A549 (cell line): ENCODE measurements around the gene SPEN. TPM values are rescaled to one million over a fixed set of nuclear protein-coding genes. Genes with fewer than 3 reads are reported as not detected.
"Not testable (repeated sequence)": the region's sequence is repeated elsewhere in the genome, so short reads cannot be mapped to it uniquely, and the experiment has no call there.

Experiments
- ATAC-seq, 2 experiments: fragments of 200-7000 bp in 1 of 2; fragments of >200 bp in 1 of 2; cut with Nextera tagmentation in 1 of 2; cut with Tn5 transposase in 1 of 2; 3 replicates each; pipeline versions ENCODE4 v1.8.0 to v1.9.1; 2018 to 2020; ENCODE audit warnings: mild to moderate bottlenecking in 1 of 2, moderate library complexity in 1 of 2
- CTCF ChIA-PET: fragments of 300-600 bp; sonication (Branson Sonifier 250); formaldehyde crosslinking; extraction: SDS; loops from one replicate; lab custom pipeline; 2021; ENCODE audit warnings: antibody characterized with exemption, inconsistent platforms; lab: Yijun Ruan, JAX
- POLR2A ChIA-PET: fragments of 350-600 bp; formaldehyde crosslinking; extraction: SDS; loops from one replicate; lab custom pipeline; 2021; ENCODE audit warnings: antibody characterized with exemption, inconsistent platforms; lab: Yijun Ruan, JAX
- DNase-seq, 2 experiments: peaks; one replicate each; pipeline versions ENCODE4 v3.0.0 to v3.0.0-alpha.2; 2011 to 2016; ENCODE audit warnings: low read depth in 1 of 2, low spot score in 1 of 2
- FAIRE-seq: peaks from 2 replicates; lab custom pipeline; 2011; peaks lifted over from hg19 to GRCh38; lab: Jason Lieb, UNC
- H3K27ac ChIP-seq, 2 experiments: fragments of >200 bp; sonication (Bioruptor Twin); formaldehyde crosslinking; 3 replicates each; pipeline ENCODE4 v1.5.1; 2016 to 2017
- H3K4me1 ChIP-seq: fragments of >200 bp; sonication (Bioruptor Twin); formaldehyde crosslinking; 3 replicates; pipeline ENCODE4 v1.6.1; 2016
- H3K4me2 ChIP-seq: fragments of >200 bp; sonication (Bioruptor Twin); formaldehyde crosslinking; 3 replicates; pipeline ENCODE4 v1.6.1; 2016
- H3K4me3 ChIP-seq: fragments of >200 bp; sonication (Bioruptor Twin); formaldehyde crosslinking; 3 replicates; pipeline ENCODE4 v1.5.1; 2016
- H3K9me3 ChIP-seq: fragments of >200 bp; sonication (Bioruptor Twin); formaldehyde crosslinking; 3 replicates; pipeline ENCODE4 v1.6.1; 2016
- CHD2 ChIP-seq: fragments of 150-350 bp; IDR thresholded peaks from 2 replicates; pipeline ENCODE4 v1.6.1; 2014; ENCODE audit warnings: low read length; ENCODE audit not compliant: partially characterized antibody
- CHD4 ChIP-seq: fragments of 200-600 bp; sonication (generic); IDR thresholded peaks from 2 replicates; pipeline ENCODE4 v1.6.1; 2016; ENCODE audit warnings: antibody characterized with exemption, mild to moderate bottlenecking, borderline replicate concordance
- JUN ChIP-seq, 2 experiments: fragments of >200 bp; sonication (Bioruptor Twin); formaldehyde crosslinking; IDR thresholded peaks; 2 replicates in 1 of 2; 3 replicates in 1 of 2; pipeline ENCODE4 v1.6.1; 2016 to 2017
- KDM1A ChIP-seq: fragments of 200-600 bp; sonication (generic); IDR thresholded peaks from 2 replicates; pipeline ENCODE4 v1.6.1; 2016; ENCODE audit warnings: low read depth, mild to moderate bottlenecking
- MAFK ChIP-seq: fragments of 450-650 bp; IDR thresholded peaks from 2 replicates; pipeline ENCODE4 v1.6.1; 2014; ENCODE audit not compliant: partially characterized antibody
- PHF8 ChIP-seq: fragments of 200-600 bp; sonication (generic); IDR thresholded peaks from 2 replicates; pipeline ENCODE4 v1.6.1; 2016; ENCODE audit warnings: low read depth, mild to moderate bottlenecking, antibody characterized with exemption, moderate library complexity, borderline replicate concordance
- POLR2AphosphoS2 ChIP-seq: conservative IDR thresholded peaks from 2 replicates; pipeline ENCODE4 v1.6.1; 2012; ENCODE audit warnings: low read length, improper control_type of control experiment, inconsistent platforms
- TP53 ChIP-seq: fragments of 250-450 bp; sonication (Bioruptor Pico); IDR thresholded peaks from 2 replicates; pipeline ENCODE4 v1.5.0; 2021; ENCODE audit warnings: mild to moderate bottlenecking, moderate library complexity
- ZSCAN20 ChIP-seq: fragments of 250-450 bp; sonication (Bioruptor Pico); IDR thresholded peaks from 2 replicates; pipeline ENCODE4 v1.8.0; 2022; ENCODE audit warnings: mild to moderate bottlenecking, moderate library complexity
- WGBS: methylation state at CpG from one replicate; pipeline ENCODE4 v1.1.6; 2017; ENCODE audit errors: missing lambda C conversion rate; 5-methylcytosine and 5-hydroxymethylcytosine counted together
- polyA plus RNA-seq, 4 experiments: library from polyadenylated mRNA; depleted of rRNA in 3 of 4; stranded (reverse); fragments of >200 nt; fragmentation: RNase III in 1 of 4; extraction: RNeasy Plus Mini Kit Qiagen cat#74134 plus additional on column Dnase treatment in 1 of 4; gene quantifications; 2 replicates in 3 of 4; 3 replicates in 1 of 4; pipeline ENCODE4 v1.2.3, GENCODE V29; 2011 to 2017
- TF ChIP-seq, protein P1 (sequence below): IDR thresholded peaks from 2 replicates; pipeline ENCODE4 v1.6.1; 2012
- TF ChIP-seq, protein P2 (sequence below): IDR thresholded peaks from 2 replicates; pipeline ENCODE4 v1.6.1; 2012

The SPEN gene
- polyA plus RNA-seq, 2 of the 4 experiments (the other 2 are of a cell fraction), result 7.0 to 15.5 TPM

DNA sequence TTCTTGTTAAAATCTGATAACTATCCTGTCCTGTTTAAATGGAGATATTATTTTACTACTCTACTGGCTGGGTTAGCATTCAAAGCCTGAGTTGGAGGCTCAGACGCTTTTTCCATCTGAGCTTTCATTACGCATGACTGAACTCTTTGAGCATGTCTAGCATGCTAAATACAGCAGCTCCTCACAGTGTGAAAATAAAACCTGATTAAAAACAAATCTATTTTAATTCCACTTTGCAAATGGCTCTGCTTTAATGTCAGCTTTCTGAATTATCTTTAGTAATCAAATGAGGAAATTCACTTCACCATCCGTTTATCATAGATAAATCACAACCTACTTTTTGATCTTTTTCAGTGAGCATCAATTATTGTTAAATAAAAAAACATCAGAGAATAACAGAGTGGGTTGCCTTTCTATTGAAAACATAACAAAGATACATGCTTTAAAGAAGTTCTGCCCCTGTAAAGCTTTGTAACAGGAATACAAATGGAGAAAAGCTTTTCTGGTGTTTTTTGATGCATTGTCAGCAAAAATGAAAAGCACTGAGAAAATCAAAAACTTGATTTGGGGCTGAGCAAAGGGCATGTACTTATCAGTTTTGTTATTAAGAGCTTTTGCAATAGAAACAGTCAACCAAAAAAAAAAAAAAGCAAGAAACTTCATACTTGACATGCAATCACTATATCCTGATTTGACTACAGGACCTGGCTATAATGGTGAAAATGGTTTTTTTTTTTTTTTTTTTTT, 3.5 kb upstream of the SPEN start:
- DNase-seq (no peak), ATAC-seq (no peak), FAIRE-seq (no peak)
- POLR2A ChIA-PET, result interaction anchor here (0.7 to 0.8 kb wide), 2 partner anchors 8 to 344 kb away, joined by 4 to 7 read pairs; no protein-coding TSS in a partner anchor
- 82% methylated on average over 3 of the region's 3 CpGs for WGBS
- CTCF ChIA-PET, result interaction anchor here (0.6 to 1.0 kb wide), 3 partner anchors 33 to 500 kb away, joined by 3 to 5 read pairs (median 3); no protein-coding TSS in a partner anchor
- H3K4me3 ChIP-seq, result no peak overlapping the region
- TF ChIP-seq MAFK (peak; percentile 91), ZSCAN20 (CRISPR knock-in tag) (no peak)
- TF ChIP-seq, all 56 proteins: peak for 1
- Histone ChIP-seq H3K9me3 (no peaks in the 10 kb centered on the region), H3K4me2 (no peak overlapping the region), H3K27ac (no peak overlapping the region), H3K4me1 (peaks cover 11% of the 10 kb centered on the region; the same call in 1 of the 3 replicates)

DNA sequence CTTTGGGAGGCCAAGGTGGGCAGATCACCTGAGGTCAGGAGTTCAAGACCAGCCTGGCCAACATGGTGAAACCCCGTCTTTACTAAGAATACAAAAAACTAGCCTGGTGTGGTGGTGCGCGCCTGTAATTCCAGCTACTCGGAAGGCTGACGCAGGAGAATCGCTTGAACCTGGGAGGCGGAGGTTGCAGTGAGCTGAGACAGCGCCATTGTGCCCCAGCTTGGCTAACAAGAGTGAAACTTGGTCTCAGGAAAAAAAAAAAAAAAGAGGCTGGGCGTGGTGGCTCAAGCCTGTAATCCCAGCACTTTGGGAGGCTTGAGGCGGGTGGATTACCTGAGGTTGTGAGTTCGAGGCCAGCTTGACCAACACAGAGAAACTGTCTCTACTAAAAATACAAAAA, 1.5 kb upstream of the SPEN start:
- H3K27ac ChIP-seq, result peak overlapping the region in 1 of 2 experiments; percentile 100; a peak in 1 of 6 replicates
- ATAC-seq, DNase-seq, FAIRE-seq, H3K4me3 ChIP-seq, POLR2A ChIA-PET, H3K9me3 ChIP-seq: not testable (repeated sequence)
- H3K4me2 ChIP-seq, result peak overlapping the region; percentile 86; the same call in 2 of the 3 replicates
- whole genome bisulfite sequencing, result 93% methylated on average over 6 of the region's 11 CpGs
- CTCF ChIA-PET, result interaction anchor here (0.8 kb wide), 1 partner anchor 54 kb away, joined by 3 read pairs; no protein-coding TSS in a partner anchor
- H3K4me1 ChIP-seq, result peaks cover 19% of the 10 kb centered on the region

DNA sequence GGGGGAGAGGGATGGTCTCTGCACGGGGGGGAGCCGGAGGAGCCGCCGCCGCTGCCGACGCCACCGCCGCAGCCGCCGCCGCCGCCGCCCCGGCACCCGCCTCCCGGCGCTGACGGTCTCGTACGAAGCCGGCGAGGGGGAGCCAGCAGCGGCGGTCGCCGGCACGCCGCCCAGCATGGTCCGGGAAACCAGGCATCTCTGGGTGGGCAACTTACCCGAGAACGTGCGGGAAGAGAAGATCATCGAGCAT, 311 bp downstream of the SPEN start:
- peak overlapping the region; percentile 96 for H3K4me2 ChIP-seq
- ATAC-seq (no peak), FAIRE-seq (no peak), DNase-seq (no peak)
- ChIA-PET POLR2A (interaction anchor here (0.8 to 4.4 kb wide), 12 partner anchors 9 to 102 kb away, joined by 3 to 30 read pairs (median 4); no protein-coding TSS in a partner anchor), CTCF (interaction anchor here (0.9 to 1.5 kb wide), 5 partner anchors 14 to 48 kb away, joined by 3 to 4 read pairs (median 4); no protein-coding TSS in a partner anchor)
- H3K27ac ChIP-seq, result peak overlapping the region; percentile 98 to 100
- peaks cover 35% of the 10 kb centered on the region for H3K4me1 ChIP-seq
- peak overlapping the region; percentile 99 for H3K4me3 ChIP-seq
- H3K9me3 ChIP-seq, result no peaks in the 10 kb centered on the region
- no CpG with 5 or more reads among the region's 34 CpGs for WGBS
- TF ChIP-seq, protein P1, sequence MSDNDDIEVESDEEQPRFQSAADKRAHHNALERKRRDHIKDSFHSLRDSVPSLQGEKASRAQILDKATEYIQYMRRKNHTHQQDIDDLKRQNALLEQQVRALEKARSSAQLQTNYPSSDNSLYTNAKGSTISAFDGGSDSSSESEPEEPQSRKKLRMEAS, result 0 out of 2 replicates have a peak, but pooled peaks have one; percentile 4
- TF ChIP-seq CHD4 (no peak), CHD2 (no peak), TP53 (CRISPR knock-in tag) (no peak), KDM1A (no peak), JUN (IDR thresholded peaks at IDR 0.05) (0 out of 5 replicates have a peak, but pooled peaks of 1 of the 2 experiments have one; percentile 13)
- TF ChIP-seq, protein P2, sequence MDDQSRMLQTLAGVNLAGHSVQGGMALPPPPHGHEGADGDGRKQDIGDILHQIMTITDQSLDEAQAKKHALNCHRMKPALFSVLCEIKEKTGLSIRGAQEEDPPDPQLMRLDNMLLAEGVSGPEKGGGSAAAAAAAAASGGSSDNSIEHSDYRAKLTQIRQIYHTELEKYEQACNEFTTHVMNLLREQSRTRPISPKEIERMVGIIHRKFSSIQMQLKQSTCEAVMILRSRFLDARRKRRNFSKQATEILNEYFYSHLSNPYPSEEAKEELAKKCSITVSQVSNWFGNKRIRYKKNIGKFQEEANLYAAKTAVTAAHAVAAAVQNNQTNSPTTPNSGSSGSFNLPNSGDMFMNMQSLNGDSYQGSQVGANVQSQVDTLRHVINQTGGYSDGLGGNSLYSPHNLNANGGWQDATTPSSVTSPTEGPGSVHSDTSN, result no peak

DNA sequence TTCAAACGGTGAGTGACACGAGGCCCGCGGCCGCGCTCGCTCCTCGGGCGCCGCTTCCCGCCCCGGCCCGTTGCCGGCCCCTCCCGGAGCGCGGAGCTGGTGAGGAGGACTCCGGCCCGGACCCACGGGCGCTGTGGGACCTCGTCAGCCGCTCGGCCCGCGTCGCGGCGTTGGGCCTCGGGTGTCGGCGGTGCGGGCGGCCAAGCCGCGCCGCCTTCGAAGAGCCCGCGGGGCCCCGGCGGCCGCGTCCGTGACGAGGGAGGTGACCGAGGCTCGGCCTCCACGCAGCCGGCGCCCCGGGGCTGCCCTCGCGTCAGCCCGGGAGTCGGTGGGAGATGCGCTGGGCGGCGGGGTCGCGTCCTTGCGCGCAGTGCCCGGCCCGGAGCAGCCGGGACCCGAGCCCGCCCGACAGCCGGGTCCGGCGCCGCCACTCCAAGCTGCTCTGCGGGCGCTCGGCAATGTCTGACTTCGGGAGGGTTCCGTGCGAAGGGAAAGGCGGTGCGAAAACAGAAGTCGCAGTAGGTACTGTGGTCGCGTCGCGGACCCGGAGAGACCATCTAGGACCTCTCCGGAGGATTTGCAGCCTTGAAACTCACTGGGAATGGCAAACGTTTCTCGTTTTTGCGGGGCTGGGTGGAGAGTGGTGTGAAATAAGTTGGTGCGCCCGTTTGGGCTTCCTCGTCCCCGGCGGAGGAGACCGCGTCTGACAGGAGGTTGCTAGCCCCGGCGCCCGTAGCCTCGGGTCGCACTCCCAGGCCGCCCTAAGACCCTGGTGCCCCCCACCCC, 829 bp downstream of the SPEN start:
- DNase-seq (no peak), FAIRE-seq (no peak), ATAC-seq (peak in 1 of 2 experiments; percentile 14; a peak in 2 of 6 replicates)
- H3K9me3 ChIP-seq, result no peaks in the 10 kb centered on the region
- TF ChIP-seq POLR2AphosphoS2 (no peak), PHF8 (0 out of 2 replicates have a peak, but pooled peaks have one; percentile 15)
- ChIA-PET CTCF (interaction anchor here (0.9 to 1.5 kb wide), 6 partner anchors 14 to 102 kb away, joined by 3 to 4 read pairs (median 4); no protein-coding TSS in a partner anchor), POLR2A (interaction anchor here (1.1 to 4.4 kb wide), 7 partner anchors 10 to 61 kb away, joined by 3 to 30 read pairs (median 8); no protein-coding TSS in a partner anchor)
- H3K4me3 ChIP-seq, result peak overlapping the region; percentile 99
- peaks cover 35% of the 10 kb centered on the region for H3K4me1 ChIP-seq
- peak overlapping the region; percentile 96 for H3K4me2 ChIP-seq
- peak overlapping the region; percentile 98 to 100 for H3K27ac ChIP-seq
- WGBS, result 3% methylated on average over 29 of the region's 104 CpGs
